Cardiac fibroblast (primary cell): ENCODE measurements around the gene CARMIL1.

Experiments
- DNase-seq, 2 donors: peaks; one replicate each; pipeline versions ENCODE4 v3.0.0 to v3.0.0-alpha.2; 2010; ENCODE audit warnings: low read depth in 2 of 2
- H3K4me3 ChIP-seq, 2 donors: replicated peaks in 1 of 2; 1 replicate in 1 of 2; 2 replicates in 1 of 2; pipeline ENCODE4 v1.5.1; 2011; ENCODE audit warnings: low read depth in 2 of 2, low read length in 2 of 2, mild to moderate bottlenecking in 2 of 2, moderate library complexity in 1 of 2
- TF ChIP-seq, protein P1 (sequence below): IDR thresholded peaks from one replicate; pipeline ENCODE4 v1.5.1; 2011; ENCODE audit warnings: low read depth, mild to moderate bottlenecking, low read length, inconsistent platforms

The CARMIL1 gene

DNA sequence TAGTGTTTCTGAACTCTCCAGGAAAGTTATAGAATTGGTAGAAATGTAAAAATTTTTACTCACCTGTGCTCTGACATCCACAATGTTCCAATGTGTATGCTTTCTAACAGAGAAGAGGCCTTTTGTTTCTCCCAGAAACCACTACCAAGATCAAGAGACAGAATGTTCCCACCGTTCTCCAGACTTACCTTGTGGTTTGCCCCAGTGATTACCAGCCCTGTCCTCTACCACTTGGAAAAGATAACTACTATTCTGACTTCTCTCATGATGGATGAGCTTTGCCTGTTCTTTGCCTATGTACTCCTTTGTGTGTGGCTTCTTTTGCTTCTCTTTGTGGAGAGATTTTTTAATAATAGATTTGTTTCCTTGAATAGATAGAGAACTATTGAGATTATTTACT is 199.8 kb downstream of the CARMIL1 start:
- no peak overlapping the region for H3K4me3 ChIP-seq
- no peak for DNase-seq
- TF ChIP-seq, protein P1, sequence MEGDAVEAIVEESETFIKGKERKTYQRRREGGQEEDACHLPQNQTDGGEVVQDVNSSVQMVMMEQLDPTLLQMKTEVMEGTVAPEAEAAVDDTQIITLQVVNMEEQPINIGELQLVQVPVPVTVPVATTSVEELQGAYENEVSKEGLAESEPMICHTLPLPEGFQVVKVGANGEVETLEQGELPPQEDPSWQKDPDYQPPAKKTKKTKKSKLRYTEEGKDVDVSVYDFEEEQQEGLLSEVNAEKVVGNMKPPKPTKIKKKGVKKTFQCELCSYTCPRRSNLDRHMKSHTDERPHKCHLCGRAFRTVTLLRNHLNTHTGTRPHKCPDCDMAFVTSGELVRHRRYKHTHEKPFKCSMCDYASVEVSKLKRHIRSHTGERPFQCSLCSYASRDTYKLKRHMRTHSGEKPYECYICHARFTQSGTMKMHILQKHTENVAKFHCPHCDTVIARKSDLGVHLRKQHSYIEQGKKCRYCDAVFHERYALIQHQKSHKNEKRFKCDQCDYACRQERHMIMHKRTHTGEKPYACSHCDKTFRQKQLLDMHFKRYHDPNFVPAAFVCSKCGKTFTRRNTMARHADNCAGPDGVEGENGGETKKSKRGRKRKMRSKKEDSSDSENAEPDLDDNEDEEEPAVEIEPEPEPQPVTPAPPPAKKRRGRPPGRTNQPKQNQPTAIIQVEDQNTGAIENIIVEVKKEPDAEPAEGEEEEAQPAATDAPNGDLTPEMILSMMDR: no peak

DNA sequence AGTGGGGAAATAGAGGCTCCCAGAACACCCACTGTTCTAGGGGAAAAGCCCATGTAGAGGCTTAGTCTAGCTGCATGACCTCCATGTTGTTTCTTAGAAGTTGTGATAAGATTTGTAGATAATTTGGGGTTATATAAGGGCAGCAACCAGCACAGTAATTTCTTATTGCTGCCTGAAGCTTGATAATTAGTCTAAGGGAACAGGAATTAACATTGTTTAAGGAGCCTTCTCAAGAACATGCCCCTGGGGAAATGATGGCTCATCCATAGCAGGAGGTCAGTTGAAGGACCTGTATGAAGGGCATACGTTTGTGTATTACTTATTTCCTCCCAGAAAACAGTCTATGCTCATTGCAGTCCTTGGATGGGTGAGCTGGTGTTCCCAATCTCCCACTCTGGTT is 202.1 kb downstream of the CARMIL1 start:
- DNase-seq: no peak
- no peak overlapping the region for H3K4me3 ChIP-seq
- TF ChIP-seq, protein P1: no peak

DNA sequence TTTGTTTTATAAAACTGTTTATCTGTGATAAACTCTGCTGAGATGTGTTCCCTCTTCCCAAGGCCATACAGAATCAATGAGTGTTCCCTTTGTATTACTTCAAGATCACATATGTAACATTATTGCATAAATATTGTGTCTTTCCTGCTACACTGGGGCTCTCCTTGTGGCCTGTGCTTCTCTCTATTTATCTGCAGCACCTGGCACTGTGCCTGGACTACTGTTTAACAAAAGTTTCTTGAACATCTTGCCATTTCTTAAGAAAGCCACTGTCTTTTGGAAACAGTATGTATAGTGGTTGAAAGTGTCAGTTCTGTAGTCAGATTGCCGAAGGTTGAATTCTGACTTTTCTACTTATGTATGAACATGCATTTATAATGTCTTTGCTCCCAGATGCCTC is 203.8 kb downstream of the CARMIL1 start:
- DNase-seq: peak in 1 of 2 donors; percentile 64
- H3K4me3 ChIP-seq: no peak overlapping the region
- TF ChIP-seq, protein P1: no peak

DNA sequence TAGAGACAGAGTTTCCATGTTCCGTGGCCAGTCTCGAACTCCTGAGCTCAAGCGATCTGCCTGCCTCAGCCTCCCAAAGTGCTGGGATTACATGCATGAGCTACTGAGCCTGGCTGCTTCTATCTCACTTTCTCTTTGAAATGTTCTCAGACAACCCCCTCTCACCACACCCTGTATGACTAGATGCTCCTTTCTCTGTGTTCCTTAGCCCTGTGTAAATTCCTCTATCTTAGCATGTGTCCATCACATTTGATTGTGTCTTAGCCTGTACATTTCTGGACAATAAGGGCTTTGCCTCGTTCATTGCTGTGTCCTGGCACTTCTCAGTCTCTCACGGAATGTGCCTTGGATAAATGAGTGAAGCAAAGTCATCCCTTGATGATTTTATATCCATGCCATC is 204.8 kb downstream of the CARMIL1 start:
- no peak for DNase-seq
- TF ChIP-seq, protein P1: no peak
- no peak overlapping the region for H3K4me3 ChIP-seq

DNA sequence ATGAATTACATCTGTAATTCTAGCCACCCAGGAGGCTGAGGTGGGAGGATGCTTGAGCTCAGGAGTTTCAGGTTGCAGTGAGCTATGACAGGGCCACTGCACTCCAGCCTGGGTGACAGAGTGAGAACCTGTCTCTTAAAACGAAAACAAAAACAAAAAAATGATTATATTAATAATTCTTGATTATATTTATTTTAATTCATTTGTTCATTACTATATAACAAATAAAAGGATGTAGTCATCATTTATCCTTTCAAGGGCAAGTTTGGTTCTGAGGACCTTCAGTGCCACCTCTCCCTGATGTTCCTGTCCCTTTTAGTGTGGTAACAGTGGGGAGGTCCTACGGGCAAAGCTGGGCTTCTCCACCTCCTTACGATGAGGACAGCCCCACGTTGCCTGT is 205.7 kb downstream of the CARMIL1 start:
- no peak overlapping the region for H3K4me3 ChIP-seq
- TF ChIP-seq, protein P1: no peak
- DNase-seq: no peak

DNA sequence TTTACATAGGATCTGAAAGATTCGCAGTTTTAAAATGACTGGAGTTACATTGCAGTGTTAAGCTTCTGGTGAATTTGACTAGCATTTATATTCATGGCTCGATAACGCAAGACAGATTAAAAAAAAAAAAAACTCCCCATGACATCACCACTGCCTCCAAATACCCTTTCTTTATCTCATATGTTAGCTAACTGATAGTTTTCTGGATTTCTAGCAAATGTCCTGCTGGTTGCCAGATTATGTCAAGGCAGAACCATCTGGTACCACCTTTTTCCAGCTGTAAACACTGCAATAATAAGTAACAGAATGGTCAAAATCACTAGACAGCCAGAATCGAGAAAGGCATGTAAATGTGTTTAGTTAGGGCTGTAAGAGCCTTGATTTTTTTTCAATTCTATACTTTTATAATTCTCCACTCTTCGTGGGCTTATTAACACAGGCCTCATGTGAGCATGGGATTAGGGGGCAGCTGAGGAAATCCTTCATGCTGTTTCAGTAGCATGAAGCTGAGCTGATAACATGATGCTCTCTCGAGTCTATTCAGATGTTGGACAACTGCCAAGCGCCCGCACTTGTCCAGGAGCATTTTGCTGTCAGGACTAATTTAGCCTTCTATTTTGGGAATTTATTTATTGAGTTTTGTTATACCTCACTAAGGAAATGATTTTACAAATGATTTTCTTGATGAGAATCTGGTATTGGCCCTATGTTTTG is 206.8 kb downstream of the CARMIL1 start:
- TF ChIP-seq, protein P1: no peak
- no peak overlapping the region for H3K4me3 ChIP-seq
- DNase-seq: peak in 1 of 2 donors; percentile 43

DNA sequence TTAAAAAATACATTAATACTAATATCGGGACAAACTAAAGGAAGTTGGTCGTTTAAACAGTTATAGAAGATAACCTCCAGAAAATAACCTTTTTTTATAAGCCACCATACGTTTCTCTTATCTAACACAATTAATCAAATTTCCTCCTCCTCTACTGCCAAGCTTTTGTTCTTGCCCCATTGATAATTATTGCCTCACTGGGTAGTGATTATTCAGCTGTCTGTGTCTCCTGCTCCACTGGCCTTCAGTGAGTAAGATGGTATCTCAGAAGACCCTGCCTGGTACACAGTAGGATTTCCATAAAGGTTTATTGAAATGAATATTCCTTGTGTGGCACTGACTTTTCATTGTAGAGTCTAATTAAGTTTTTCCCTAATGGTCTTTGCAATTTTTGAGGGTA is 207.4 kb downstream of the CARMIL1 start:
- H3K4me3 ChIP-seq: no peak overlapping the region
- TF ChIP-seq, protein P1: no peak
- DNase-seq: no peak
